Vagina (tissue), 2 donors: ENCODE measurements around the gene RTL1.

ENCODE experiments used
- POLR2A ChIP-seq, 2 donors: fragments of 450-650 bp; IDR thresholded peaks; one replicate each; pipeline ENCODE4 v1.6.1; 2017; ENCODE audit warnings: antibody characterized with exemption in 2 of 2, mild to moderate bottlenecking in 2 of 2, moderate library complexity in 2 of 2
- POLR2AphosphoS5 ChIP-seq, 2 donors: sonication (generic); formaldehyde crosslinking; IDR thresholded peaks; one replicate each; pipeline ENCODE4 v1.9.0; 2017; ENCODE audit warnings: antibody characterized with exemption in 2 of 2, mild to moderate bottlenecking in 2 of 2, low read depth in 1 of 2; ENCODE audit not compliant: insufficient read depth in 1 of 2
- TF ChIP-seq, protein P1 (sequence below), 3 experiments: fragments of 450-650 bp in 2 of 3; fragments of 200-600 bp in 1 of 3; sonication (generic) in 1 of 3; IDR thresholded peaks; one replicate each; pipeline ENCODE4 v1.5.1; 2017 to 2019; ENCODE audit warnings: antibody characterized with exemption in 3 of 3, mild to moderate bottlenecking in 2 of 3, moderate library complexity in 2 of 3

GRCh38 chr14:100884456-100884855 lies 19.1 kb downstream of the RTL1 start:
- TF ChIP-seq, protein P1, sequence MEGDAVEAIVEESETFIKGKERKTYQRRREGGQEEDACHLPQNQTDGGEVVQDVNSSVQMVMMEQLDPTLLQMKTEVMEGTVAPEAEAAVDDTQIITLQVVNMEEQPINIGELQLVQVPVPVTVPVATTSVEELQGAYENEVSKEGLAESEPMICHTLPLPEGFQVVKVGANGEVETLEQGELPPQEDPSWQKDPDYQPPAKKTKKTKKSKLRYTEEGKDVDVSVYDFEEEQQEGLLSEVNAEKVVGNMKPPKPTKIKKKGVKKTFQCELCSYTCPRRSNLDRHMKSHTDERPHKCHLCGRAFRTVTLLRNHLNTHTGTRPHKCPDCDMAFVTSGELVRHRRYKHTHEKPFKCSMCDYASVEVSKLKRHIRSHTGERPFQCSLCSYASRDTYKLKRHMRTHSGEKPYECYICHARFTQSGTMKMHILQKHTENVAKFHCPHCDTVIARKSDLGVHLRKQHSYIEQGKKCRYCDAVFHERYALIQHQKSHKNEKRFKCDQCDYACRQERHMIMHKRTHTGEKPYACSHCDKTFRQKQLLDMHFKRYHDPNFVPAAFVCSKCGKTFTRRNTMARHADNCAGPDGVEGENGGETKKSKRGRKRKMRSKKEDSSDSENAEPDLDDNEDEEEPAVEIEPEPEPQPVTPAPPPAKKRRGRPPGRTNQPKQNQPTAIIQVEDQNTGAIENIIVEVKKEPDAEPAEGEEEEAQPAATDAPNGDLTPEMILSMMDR (IDR thresholded peaks at IDR 0.05) = no peak
- TF ChIP-seq POLR2A (IDR thresholded peaks at IDR 0.05) (no peak), POLR2AphosphoS5 (IDR thresholded peaks at IDR 0.05; ENCODE audit: insufficient read depth in 1 of 2, low read depth in 1 of 2) (no peak)
